Measurements from ENCODE around the gene MTERF1.

MTERF1 gene

GRCh38 chr7:91883676-91884362 lies 3.3 kb upstream of the MTERF1 start:
- no peak for DNase-seq (ENCODE audit: low spot score)
- TF ChIP-seq CTCF (IDR thresholded peaks at IDR 0.05; ENCODE audit: borderline replicate concordance, control extremely low read depth, extremely low read depth, insufficient read depth, missing control alignments): no peak
- in situ Hi-C loops (cut with MboI; ENCODE audit: low sequenced_read_pairs, unreplicated experiment): no loop called here

GRCh38 chr7:91880016-91880412 lies 488 bp downstream of the MTERF1 start:
- no peak for TF ChIP-seq CTCF (IDR thresholded peaks at IDR 0.05; ENCODE audit: borderline replicate concordance, control extremely low read depth, extremely low read depth, insufficient read depth, missing control alignments)
- in situ Hi-C loops (cut with MboI; ENCODE audit: low sequenced_read_pairs, unreplicated experiment): no loop called here
- no peak for DNase-seq (ENCODE audit: low spot score)

- no peak for TF ChIP-seq CTCF (IDR thresholded peaks at IDR 0.05; ENCODE audit: borderline replicate concordance, control extremely low read depth, extremely low read depth, insufficient read depth, missing control alignments)
- in situ Hi-C loops (cut with MboI; ENCODE audit: low sequenced_read_pairs, unreplicated experiment): no loop called here
- no peak for DNase-seq (ENCODE audit: low spot score)
These were observed 3.9 kb downstream of the MTERF1 start for GRCh38 chr7:91876391-91877133.

- no peak for TF ChIP-seq CTCF (IDR thresholded peaks at IDR 0.05; ENCODE audit: borderline replicate concordance, control extremely low read depth, extremely low read depth, insufficient read depth, missing control alignments)
- in situ Hi-C loops (cut with MboI; ENCODE audit: low sequenced_read_pairs, unreplicated experiment): no loop called here
- no peak for DNase-seq (ENCODE audit: low spot score)
These were observed 4.7 kb downstream of the MTERF1 start for GRCh38 chr7:91875851-91876250.

- no peak for TF ChIP-seq CTCF (IDR thresholded peaks at IDR 0.05; ENCODE audit: borderline replicate concordance, control extremely low read depth, extremely low read depth, insufficient read depth, missing control alignments)
- DNase-seq (ENCODE audit: low spot score): no peak
- in situ Hi-C loops (cut with MboI; ENCODE audit: low sequenced_read_pairs, unreplicated experiment): no loop called here
These were observed 7.6 kb downstream of the MTERF1 start for GRCh38 chr7:91872928-91873327.

- in situ Hi-C loops (cut with MboI; ENCODE audit: low sequenced_read_pairs, unreplicated experiment): no loop called here
- TF ChIP-seq CTCF (IDR thresholded peaks at IDR 0.05; ENCODE audit: borderline replicate concordance, control extremely low read depth, extremely low read depth, insufficient read depth, missing control alignments): no peak
- no peak for DNase-seq (ENCODE audit: low spot score)
These were observed 8.4 kb downstream of the MTERF1 start for GRCh38 chr7:91872069-91872468.

All from GM13976 (cell line).